Measurements from ENCODE around the gene STX1A. TPM values are rescaled to one million over a fixed set of nuclear protein-coding genes. Genes with fewer than 3 reads are reported as not detected.

Gene STX1A
- total and polyA plus RNA-seq, 2 of the 4 experiments (the other 2 are of a cell fraction), result 9.3 to 22.0 TPM

GRCh38 chr7:73683788-73684693 is 35.4 kb downstream of the STX1A start:
- peak overlapping the region; percentile 100 for H2AFZ ChIP-seq (replicated peaks; ENCODE audit: low read length, poor library complexity)
- peaks cover 50 to 75% of the 10 kb centered on the region in 2 experiments for H3K79me1 ChIP-seq (ENCODE audit: low read depth in 1 of 2, low read length in 2 of 2)
- H4K8ac ChIP-seq (ENCODE audit: low read depth in 2 of 2, low read length in 2 of 2), result peak overlapping the region; percentile 71 to 92
- H4K20me1 ChIP-seq (ENCODE audit: insufficient read depth, low read length), result peaks cover 7% of the 10 kb centered on the region; the same call in 1 of the 2 replicates
- H3K9me3 ChIP-seq (ENCODE audit: control insufficient read depth, insufficient read depth, low read length), result no peaks in the 10 kb centered on the region
- DNase-seq (no peak), ATAC-seq (ENCODE audit: low read depth) (peak; percentile 7)
- H3K27ac ChIP-seq (ENCODE audit: insufficient read depth, low read length), result peak overlapping the region; percentile 44
- in situ Hi-C loops (cut with MboI; ENCODE audit: low sequenced_read_pairs), result no loop called here
- no peaks in the 10 kb centered on the region for H3K27me3 ChIP-seq (ENCODE audit: control insufficient read depth, insufficient read depth, low read length)
- no TSS peak for BruUV-seq (replicated peaks)
- dilution Hi-C loops (cut with HindIII; ENCODE audit: low sequenced_read_pairs, unreplicated experiment), result no loop called here
- peak overlapping the region; percentile 87 for H3K9ac ChIP-seq (ENCODE audit: low read depth, low read length)
- no peak overlapping the region for H2BK5ac ChIP-seq (ENCODE audit: low read depth, low read length, poor library complexity, severe bottlenecking)
- WGBS, 2 experiments (ENCODE audit: extremely low coverage in 2 of 2, insufficient read length in 1 of 2), result 40% methylated on average over 24 of the region's 58 CpGs; no CpG with 5 or more reads in 1 of the 2 experiments
- H3K4me3 ChIP-seq (ENCODE audit: insufficient read depth, low read depth, low read length), result peak overlapping the region; percentile 96
- no peak overlapping the region for H3K18ac ChIP-seq (ENCODE audit: low read depth, low read length)
- peak overlapping the region; percentile 58 for H3K4ac ChIP-seq (ENCODE audit: low read depth, low read length)
- peak overlapping the region; percentile 89 for H3K4me2 ChIP-seq (ENCODE audit: low read depth, low read length)
- H3K56ac ChIP-seq (ENCODE audit: extremely low read depth, insufficient read depth, low read length), result peak overlapping the region; percentile 59
- intact Hi-C loops (cut with micrococcal nuclease), result loop anchor here (1.0 to 5.0 kb wide), 3 partner anchors 33 to 167 kb away; partner anchors contain the start of gene STX1A
- peaks cover 11% of the 10 kb centered on the region for H3K36me3 ChIP-seq (ENCODE audit: control insufficient read depth, insufficient read depth, low read length)
- ChIA-PET CTCF (no interaction called here), POLR2A (ENCODE audit: unreplicated experiment) (no interaction called here)
- H3K9me1 ChIP-seq (ENCODE audit: insufficient read depth, low read length), result peaks cover 7% of the 10 kb centered on the region; the same call in 1 of the 2 replicates
- peak overlapping the region; percentile 25 for H4K5ac ChIP-seq (ENCODE audit: low read depth, low read length)
- peak overlapping the region; percentile 43; the same call in 1 of the 2 replicates for H3K14ac ChIP-seq (replicated peaks; ENCODE audit: low read depth, low read length)
- peak overlapping the region; percentile 84 for H2AK9ac ChIP-seq (replicated peaks; ENCODE audit: low read depth, low read length, poor library complexity)
- H2AK5ac ChIP-seq (ENCODE audit: low read depth, low read length), result peak overlapping the region; percentile 64
- H4K91ac ChIP-seq (ENCODE audit: insufficient read depth, low read depth, low read length), result peak overlapping the region; percentile 65; the same call in 1 of the 2 replicates
- no peak overlapping the region; the same call in 2 of the 3 replicates for H2BK15ac ChIP-seq (ENCODE audit: low read depth, low read length)
- H3K23ac ChIP-seq (ENCODE audit: low read depth, low read length), result peak overlapping the region; percentile 17; the same call in 1 of the 2 replicates
- peaks cover 13% of the 10 kb centered on the region for H3K4me1 ChIP-seq (ENCODE audit: control insufficient read depth, insufficient read depth, low read length)
- H2BK20ac ChIP-seq (ENCODE audit: low read depth, low read length), result no peak overlapping the region
- no peak overlapping the region for H2BK120ac ChIP-seq (ENCODE audit: low read depth, low read length)
- TF ChIP-seq, protein P1, sequence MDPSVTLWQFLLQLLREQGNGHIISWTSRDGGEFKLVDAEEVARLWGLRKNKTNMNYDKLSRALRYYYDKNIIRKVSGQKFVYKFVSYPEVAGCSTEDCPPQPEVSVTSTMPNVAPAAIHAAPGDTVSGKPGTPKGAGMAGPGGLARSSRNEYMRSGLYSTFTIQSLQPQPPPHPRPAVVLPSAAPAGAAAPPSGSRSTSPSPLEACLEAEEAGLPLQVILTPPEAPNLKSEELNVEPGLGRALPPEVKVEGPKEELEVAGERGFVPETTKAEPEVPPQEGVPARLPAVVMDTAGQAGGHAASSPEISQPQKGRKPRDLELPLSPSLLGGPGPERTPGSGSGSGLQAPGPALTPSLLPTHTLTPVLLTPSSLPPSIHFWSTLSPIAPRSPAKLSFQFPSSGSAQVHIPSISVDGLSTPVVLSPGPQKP (IDR thresholded peaks at IDR 0.05; ENCODE audit: borderline replicate concordance, low read depth, low read length), result no peak
- TF ChIP-seq SMC3 (IDR thresholded peaks at IDR 0.05; ENCODE audit: low read depth, low read length) (no peak), MAZ (IDR thresholded peaks at IDR 0.05; ENCODE audit: borderline replicate concordance, low read depth, low read length) (no peak), RAD21 (IDR thresholded peaks at IDR 0.05; ENCODE audit: low read length) (no peak), MAFK (IDR thresholded peaks at IDR 0.05; ENCODE audit: low read depth, low read length) (no peak), RCOR1 (IDR thresholded peaks at IDR 0.05; ENCODE audit: insufficient replicate concordance, low read length) (no peak), RFX5 (IDR thresholded peaks at IDR 0.05; ENCODE audit: low read depth, low read length) (no peak), MXI1 (IDR thresholded peaks at IDR 0.05; ENCODE audit: borderline replicate concordance, low read depth, low read length) (no peak), BHLHE40 (IDR thresholded peaks at IDR 0.05; ENCODE audit: low read depth, low read length) (no peak), USF2 (IDR thresholded peaks at IDR 0.05; ENCODE audit: low read depth, low read length) (no peak), POLR2A (IDR thresholded peaks at IDR 0.05; ENCODE audit: low read depth, low read length) (no peak), NFE2L2 (IDR thresholded peaks at IDR 0.05; ENCODE audit: low read depth, low read length) (no peak), CHD1 (IDR thresholded peaks at IDR 0.05; ENCODE audit: low read depth, low read length) (no peak), CEBPB (IDR thresholded peaks at IDR 0.05; ENCODE audit: low read depth, low read length) (no peak)
